ENCODE results near the gene PLEKHM3.

The PLEKHM3 gene

GRCh38 chr2:207778298-207778882, 246.9 kb downstream of the PLEKHM3 start:
- DNase-seq, result no peak

DNA sequence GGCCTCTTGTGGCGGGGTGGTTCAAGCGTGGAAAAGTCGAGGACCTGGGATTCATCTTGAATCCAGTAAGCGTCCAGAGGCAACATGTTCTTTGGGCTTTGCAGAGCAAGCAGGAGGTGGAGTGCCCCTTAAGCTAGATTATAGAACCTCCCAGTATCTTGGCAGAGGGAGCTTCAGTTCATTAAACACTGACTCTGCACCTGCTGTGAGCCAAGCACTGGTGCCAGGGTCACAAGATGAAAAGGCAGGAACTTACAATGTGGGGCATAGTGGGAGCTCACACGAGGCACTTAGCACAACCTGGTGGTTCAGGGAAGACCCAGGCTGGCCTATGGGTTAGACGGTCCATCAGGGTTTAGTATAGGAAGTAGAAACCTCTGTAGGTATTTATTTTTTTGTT, 248.2 kb downstream of the PLEKHM3 start:
- no peak for DNase-seq

- DNase-seq, result no peak
Measured at GRCh38 chr2:207775473-207775872, 249.9 kb downstream of the PLEKHM3 start.

DNA sequence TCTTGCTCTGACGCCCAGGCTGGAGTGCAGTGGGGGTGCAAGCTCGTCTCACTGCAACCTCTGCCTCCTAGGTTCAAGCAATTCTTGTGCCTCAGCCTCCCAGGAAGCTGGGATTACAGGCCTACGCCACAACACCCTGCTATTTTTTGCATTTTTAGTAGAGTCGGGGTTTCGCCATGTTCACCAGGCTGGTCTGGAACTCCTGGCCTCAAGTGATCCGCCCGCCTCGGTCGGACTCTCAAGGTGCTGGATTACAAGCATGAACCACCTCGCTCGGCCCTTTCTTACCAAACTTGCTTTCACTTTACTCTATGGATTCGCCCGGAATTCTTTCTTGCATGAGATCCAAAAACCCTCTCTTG, 252.5 kb downstream of the PLEKHM3 start:
- no peak for DNase-seq

GRCh38 chr2:207772081-207772843, 253.1 kb downstream of the PLEKHM3 start:
- DNase-seq, result no peak

DNA sequence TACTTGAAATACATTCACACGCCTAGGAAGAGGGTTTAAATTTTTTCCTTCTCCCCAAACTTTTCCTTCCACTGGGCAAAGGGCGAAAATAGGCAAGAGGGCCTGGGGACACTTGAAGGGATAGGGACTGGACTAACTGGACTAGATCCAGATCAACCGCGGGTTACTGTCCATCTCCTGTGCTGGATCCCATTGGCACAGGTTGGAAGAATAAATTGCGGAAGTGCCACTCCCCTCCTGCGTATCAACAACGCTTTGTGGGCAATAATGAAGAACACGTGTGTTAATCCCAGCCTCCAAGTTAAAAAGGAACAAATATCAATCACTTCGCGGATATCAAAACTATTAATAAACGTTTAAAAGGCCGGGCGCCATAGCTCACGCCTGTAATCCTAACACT, 253.9 kb downstream of the PLEKHM3 start:
- no peak for DNase-seq
